Hepatocyte (in vitro differentiated cells): ENCODE results near the gene TRAPPC1. TPM values are rescaled to one million over a fixed set of nuclear protein-coding genes. Genes with fewer than 3 reads are reported as not detected.
A peak's percentile ranks its signal among the peaks of the same experiment; 100 is the strongest.

Experiments
- DNase-seq: peaks from one replicate; pipeline ENCODE4 v3.0.0-alpha.2; 2016; ENCODE audit warnings: low spot score
- H2AFZ ChIP-seq: fragments of 200-600 bp; sonication (generic); 2 replicates; pipeline ENCODE4 v1.6.0; 2016; ENCODE audit warnings: antibody characterized with exemption, mild to moderate bottlenecking
- H3K27ac ChIP-seq: fragments of 200-600 bp; sonication (generic); 2 replicates; pipeline ENCODE4 v1.5.1; 2016; ENCODE audit warnings: mild to moderate bottlenecking
- H3K27me3 ChIP-seq: fragments of 200-600 bp; sonication (generic); 2 replicates; pipeline ENCODE4 v1.6.1; 2016
- H3K36me3 ChIP-seq: fragments of 200-600 bp; sonication (generic); replicated peaks from 2 replicates; pipeline ENCODE4 v1.5.1; 2016; ENCODE audit warnings: low read depth; ENCODE audit not compliant: insufficient read depth
- H3K4me1 ChIP-seq: fragments of 200-600 bp; sonication (generic); 2 replicates; pipeline ENCODE4 v1.5.1; 2016; ENCODE audit warnings: mild to moderate bottlenecking, moderate library complexity; ENCODE audit not compliant: insufficient read depth
- H3K4me2 ChIP-seq: fragments of 200-600 bp; sonication (generic); 2 replicates; pipeline ENCODE4 v1.6.0; 2016
- H3K4me3 ChIP-seq: fragments of 200-600 bp; sonication (generic); 2 replicates; pipeline ENCODE4 v1.5.1; 2016; ENCODE audit warnings: mild to moderate bottlenecking
- H3K79me2 ChIP-seq: fragments of 200-600 bp; sonication (generic); 2 replicates; pipeline ENCODE4 v1.6.0; 2017; ENCODE audit warnings: mild to moderate bottlenecking
- H3K9me2 ChIP-seq: fragments of 200-600 bp; sonication (generic); replicated peaks from 2 replicates; pipeline ENCODE4 v1.6.0; 2017; ENCODE audit warnings: mild to moderate bottlenecking; ENCODE audit not compliant: insufficient read depth
- H3K9me3 ChIP-seq: fragments of 200-600 bp; sonication (generic); 2 replicates; pipeline ENCODE4 v1.5.1; 2016; ENCODE audit warnings: low read depth, mild to moderate bottlenecking
- H4K20me1 ChIP-seq: fragments of 200-600 bp; sonication (generic); 2 replicates; pipeline ENCODE4 v1.6.0; 2016; ENCODE audit warnings: mild to moderate bottlenecking; ENCODE audit not compliant: insufficient read depth, poor library complexity, severe bottlenecking
- CTCF ChIP-seq: fragments of 200-600 bp; sonication (generic); IDR thresholded peaks from 2 replicates; pipeline ENCODE4 v1.5.1; 2016; ENCODE audit warnings: antibody characterized with exemption, mild to moderate bottlenecking; ENCODE audit not compliant: poor library complexity
- EZH2 ChIP-seq: fragments of 200-600 bp; sonication (generic); IDR thresholded peaks from 2 replicates; pipeline ENCODE4 v1.6.1; 2016; ENCODE audit warnings: antibody characterized with exemption, mild to moderate bottlenecking, borderline replicate concordance
- EZH2phosphoT487 ChIP-seq: fragments of 200-600 bp; sonication (generic); IDR thresholded peaks from one replicate; pipeline ENCODE4 v1.6.1; 2018; ENCODE audit warnings: antibody characterized with exemption, mild to moderate bottlenecking, low read depth, moderate library complexity; ENCODE audit not compliant: unreplicated experiment, severe bottlenecking
- WGBS: methylation state at CpG from one replicate; pipeline ENCODE4 v1.1.6; 2016; ENCODE audit warnings: low lambda C conversion rate; ENCODE audit errors: missing lambda C conversion rate; 5-methylcytosine and 5-hydroxymethylcytosine counted together
- polyA plus RNA-seq: library from polyadenylated mRNA; unstranded; fragments of >200 nt; fragmentation: Nextera tagmentation; extraction: Ambion mirVana; gene quantifications from 2 replicates; pipeline ENCODE4 v1.2.1, GENCODE V29; 2016
- total RNA-seq: library from RNA; depleted of rRNA; stranded (reverse); fragments of >200 nt; gene quantifications from 2 replicates; pipeline ENCODE4 v1.2.3, GENCODE V29; 2014

TRAPPC1 gene
- total and polyA plus RNA-seq, 2 experiments from 2014 or later = 20.7 to 272 TPM

DNA sequence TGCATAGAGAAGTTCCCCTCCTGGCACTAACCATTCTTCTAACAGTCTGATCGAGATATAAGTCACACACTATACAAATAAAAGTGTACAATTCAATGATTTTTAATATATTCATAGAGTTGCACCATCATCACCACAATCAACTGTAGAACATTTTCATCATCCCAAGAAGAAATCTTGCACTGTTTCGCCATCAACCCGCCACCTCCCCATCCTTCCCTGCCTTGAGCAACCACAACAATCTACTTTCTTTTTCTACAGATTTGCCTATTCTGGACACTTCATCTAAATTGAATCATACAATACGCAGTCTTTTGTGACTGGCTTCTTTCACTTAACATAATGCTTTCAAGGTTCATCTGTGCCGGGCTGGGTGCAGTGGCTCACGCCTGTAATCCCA is 37.7 kb upstream of the TRAPPC1 start:
- Histone ChIP-seq H3K9me2 (no peaks in the 10 kb centered on the region), H4K20me1 (no peaks in the 10 kb centered on the region), H3K27ac (no peak overlapping the region), H3K79me2 (no peaks in the 10 kb centered on the region), H3K4me3 (no peak overlapping the region), H2AFZ (no peak overlapping the region), H3K36me3 (no peaks in the 10 kb centered on the region), H3K27me3 (no peaks in the 10 kb centered on the region), H3K9me3 (peaks cover 4% of the 10 kb centered on the region), H3K4me1 (no peaks in the 10 kb centered on the region), H3K4me2 (no peak overlapping the region)
- TF ChIP-seq CTCF (no peak), EZH2phosphoT487 (no peak), EZH2 (no peak)
- DNase-seq = no peak
- 96% methylated on average over 6 of the region's 6 CpGs for WGBS

DNA sequence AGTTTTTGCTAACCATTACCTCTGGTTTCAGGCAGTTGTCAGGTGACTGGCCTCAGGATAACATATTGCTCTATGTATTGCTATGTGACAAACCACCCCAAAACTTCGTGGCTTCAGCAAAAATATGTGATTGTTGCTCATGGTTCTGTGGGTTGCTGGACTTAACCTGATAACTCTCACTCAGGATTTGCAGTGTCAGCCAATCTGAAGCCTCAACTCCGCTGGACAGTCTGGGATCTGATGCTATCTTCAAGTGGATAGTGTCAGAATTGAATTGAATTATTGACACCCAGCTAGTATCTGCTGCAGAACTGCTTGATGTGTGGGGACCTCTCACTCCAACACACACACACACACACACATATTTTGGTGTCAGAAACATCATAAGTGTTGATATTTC is 36.0 kb upstream of the TRAPPC1 start:
- no peak overlapping the region for H3K27ac ChIP-seq
- no peaks in the 10 kb centered on the region for H3K79me2 ChIP-seq
- DNase-seq = no peak
- no peak overlapping the region for H3K4me3 ChIP-seq
- H3K27me3 ChIP-seq = no peaks in the 10 kb centered on the region
- H2AFZ ChIP-seq = no peak overlapping the region
- no peaks in the 10 kb centered on the region for H4K20me1 ChIP-seq
- H3K9me3 ChIP-seq = no peaks in the 10 kb centered on the region
- H3K4me2 ChIP-seq = no peak overlapping the region
- H3K9me2 ChIP-seq = no peaks in the 10 kb centered on the region
- WGBS = 75% methylated on average over 2 of the region's 2 CpGs
- H3K36me3 ChIP-seq = no peaks in the 10 kb centered on the region
- TF ChIP-seq CTCF (no peak), EZH2phosphoT487 (no peak), EZH2 (no peak)
- no peaks in the 10 kb centered on the region for H3K4me1 ChIP-seq

GRCh38 chr17:7961421-7961820 is 29.7 kb upstream of the TRAPPC1 start:
- no peak overlapping the region for H3K4me3 ChIP-seq
- no peaks in the 10 kb centered on the region for H4K20me1 ChIP-seq
- no peak for TF ChIP-seq CTCF
- TF ChIP-seq EZH2 = no peak
- TF ChIP-seq EZH2phosphoT487 = no peak
- H3K36me3 ChIP-seq = no peaks in the 10 kb centered on the region
- H3K27me3 ChIP-seq = no peaks in the 10 kb centered on the region
- 34% methylated on average over 2 of the region's 2 CpGs for WGBS
- H3K79me2 ChIP-seq = no peaks in the 10 kb centered on the region
- no peak for DNase-seq
- no peak overlapping the region for H3K27ac ChIP-seq
- H3K4me2 ChIP-seq = no peak overlapping the region
- no peak overlapping the region for H2AFZ ChIP-seq
- no peaks in the 10 kb centered on the region for H3K9me2 ChIP-seq
- H3K4me1 ChIP-seq = no peaks in the 10 kb centered on the region
- no peaks in the 10 kb centered on the region for H3K9me3 ChIP-seq

DNA sequence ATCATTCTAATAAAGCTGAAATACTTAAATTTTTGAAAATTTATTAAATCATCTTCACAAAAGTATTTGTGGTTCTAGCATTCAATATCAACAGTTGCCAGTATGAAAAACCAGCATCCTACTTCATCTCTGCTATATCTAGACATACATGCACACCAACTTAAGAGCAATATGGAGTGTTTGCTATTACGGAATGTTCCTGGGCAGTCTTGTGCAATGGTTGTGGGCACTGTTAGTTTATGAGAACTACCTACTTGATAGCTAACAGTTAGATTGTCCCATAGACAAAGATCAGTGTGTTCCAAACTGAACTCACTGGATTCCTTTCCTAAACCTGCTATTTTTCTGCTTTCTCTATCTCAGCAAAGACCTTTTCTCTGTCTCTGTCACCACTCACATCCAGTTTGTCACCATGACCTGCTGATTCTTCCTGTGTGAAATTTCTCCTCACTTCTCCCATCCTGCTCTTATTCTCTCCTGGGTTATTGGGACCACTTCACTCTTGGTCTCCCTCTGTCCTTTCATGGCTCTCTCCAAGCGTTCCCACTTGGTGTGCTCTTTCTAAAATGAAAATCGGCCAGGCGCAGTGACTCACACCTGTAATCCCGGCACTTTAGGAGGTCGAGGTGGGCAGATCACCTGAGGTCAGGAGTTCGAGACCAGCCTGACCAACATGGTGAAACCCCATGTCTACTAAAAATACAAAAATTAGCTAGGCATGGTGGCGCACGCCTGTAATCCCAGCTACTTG is 27.9 kb upstream of the TRAPPC1 start:
- WGBS = 92% methylated on average over 9 of the region's 9 CpGs
- DNase-seq = no peak
- Histone ChIP-seq H3K79me2 (no peaks in the 10 kb centered on the region), H3K9me2 (no peaks in the 10 kb centered on the region), H3K9me3 (no peaks in the 10 kb centered on the region), H3K36me3 (no peaks in the 10 kb centered on the region), H3K4me1 (no peaks in the 10 kb centered on the region), H3K27me3 (no peaks in the 10 kb centered on the region), H2AFZ (no peak overlapping the region), H4K20me1 (no peaks in the 10 kb centered on the region), H3K4me2 (no peak overlapping the region), H3K27ac (peak overlapping the region; percentile 32), H3K4me3 (no peak overlapping the region)
- no peak for TF ChIP-seq EZH2
- no peak for TF ChIP-seq EZH2phosphoT487
